Measurements from ENCODE around the gene TANK. TPM values are rescaled to one million over a fixed set of nuclear protein-coding genes. Genes with fewer than 3 reads are reported as not detected.

TANK gene
- total RNA-seq, 3 donors from 2014 or later (not counting 1 experiment from before 2014, with no cell fraction given): 68.9 to 121 (median 76.1) TPM

DNA sequence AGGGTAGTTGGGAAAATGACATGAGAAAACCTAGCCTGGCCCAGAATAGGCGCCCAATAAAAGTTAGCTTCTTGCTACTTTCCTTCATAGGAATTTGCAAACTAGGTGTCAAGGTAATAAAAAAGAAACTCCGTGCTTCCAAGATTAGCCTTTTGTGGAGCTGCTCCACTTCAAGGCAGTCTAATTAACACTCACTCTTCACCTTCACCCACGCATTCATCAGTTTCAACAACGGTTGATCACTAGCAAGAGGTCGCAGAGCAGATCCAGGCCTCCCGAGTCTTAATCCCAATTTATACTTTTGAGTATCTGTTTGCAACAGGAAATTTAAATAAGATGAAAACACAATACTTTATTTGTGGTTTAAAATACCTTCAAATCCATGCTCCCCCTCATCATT, 39.5 kb upstream of the TANK start:
- TF ChIP-seq, protein P1, sequence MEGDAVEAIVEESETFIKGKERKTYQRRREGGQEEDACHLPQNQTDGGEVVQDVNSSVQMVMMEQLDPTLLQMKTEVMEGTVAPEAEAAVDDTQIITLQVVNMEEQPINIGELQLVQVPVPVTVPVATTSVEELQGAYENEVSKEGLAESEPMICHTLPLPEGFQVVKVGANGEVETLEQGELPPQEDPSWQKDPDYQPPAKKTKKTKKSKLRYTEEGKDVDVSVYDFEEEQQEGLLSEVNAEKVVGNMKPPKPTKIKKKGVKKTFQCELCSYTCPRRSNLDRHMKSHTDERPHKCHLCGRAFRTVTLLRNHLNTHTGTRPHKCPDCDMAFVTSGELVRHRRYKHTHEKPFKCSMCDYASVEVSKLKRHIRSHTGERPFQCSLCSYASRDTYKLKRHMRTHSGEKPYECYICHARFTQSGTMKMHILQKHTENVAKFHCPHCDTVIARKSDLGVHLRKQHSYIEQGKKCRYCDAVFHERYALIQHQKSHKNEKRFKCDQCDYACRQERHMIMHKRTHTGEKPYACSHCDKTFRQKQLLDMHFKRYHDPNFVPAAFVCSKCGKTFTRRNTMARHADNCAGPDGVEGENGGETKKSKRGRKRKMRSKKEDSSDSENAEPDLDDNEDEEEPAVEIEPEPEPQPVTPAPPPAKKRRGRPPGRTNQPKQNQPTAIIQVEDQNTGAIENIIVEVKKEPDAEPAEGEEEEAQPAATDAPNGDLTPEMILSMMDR (IDR thresholded peaks at IDR 0.05): no peak
- no peak for DNase-seq
- Histone ChIP-seq H3K4me1 (ENCODE audit: control insufficient read depth, insufficient read depth, low read length) (no peaks in the 10 kb centered on the region), H3K9me3 (ENCODE audit: control insufficient read depth, insufficient read depth, low read length) (no peaks in the 10 kb centered on the region), H3K27me3 (ENCODE audit: control insufficient read depth, insufficient read depth, low read length) (no peaks in the 10 kb centered on the region), H3K27ac (ENCODE audit: low read length) (no peak overlapping the region), H3K36me3 (ENCODE audit: control insufficient read depth, insufficient read depth, low read length) (no peaks in the 10 kb centered on the region), H3K4me3 (ENCODE audit: low read length) (no peak overlapping the region)
- H3K9me3 Mint-ChIP-seq: no peaks in the 10 kb centered on the region
- WGBS (ENCODE audit: insufficient coverage): 100% methylated on average over 6 of the region's 6 CpGs
- H3K36me3 Mint-ChIP-seq: no peaks in the 10 kb centered on the region
- H3K4me3 Mint-ChIP-seq: no peak overlapping the region
- H3K27me3 Mint-ChIP-seq (ENCODE audit: low read depth in 2 of 2): peaks cover 0 to 3% of the 10 kb centered on the region in 2 donors
- intact Hi-C loops (cut with micrococcal nuclease): no loop called here
- no peak overlapping the region for H3K27ac Mint-ChIP-seq
- no peak for ATAC-seq
- peaks cover 0 to 8% of the 10 kb centered on the region in 2 donors for H3K4me1 Mint-ChIP-seq

DNA sequence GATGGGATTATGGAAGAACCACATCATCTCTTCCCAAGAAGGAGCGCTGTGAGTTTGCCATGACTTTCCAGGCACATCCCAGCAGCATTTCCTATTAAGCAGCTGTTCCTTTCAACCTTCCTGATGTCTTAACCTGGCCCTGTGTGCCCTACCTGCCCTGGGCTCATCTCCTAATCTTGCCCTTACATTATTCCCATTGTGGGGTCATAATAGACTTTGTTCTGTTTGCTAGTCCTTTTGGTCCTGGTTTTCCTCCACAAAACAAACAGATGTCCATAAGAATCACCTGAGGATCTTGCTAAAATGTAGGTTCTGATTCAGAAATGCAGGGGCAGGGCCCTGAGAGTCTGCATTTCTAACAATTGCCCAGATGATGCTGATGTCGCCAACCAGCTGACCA, 38.6 kb upstream of the TANK start:
- no peaks in the 10 kb centered on the region for H3K9me3 Mint-ChIP-seq
- H3K4me3 ChIP-seq (ENCODE audit: low read length): no peak overlapping the region
- ATAC-seq (no peak), DNase-seq (no peak)
- peaks cover 0 to 8% of the 10 kb centered on the region in 2 donors for H3K4me1 Mint-ChIP-seq
- H3K36me3 Mint-ChIP-seq: no peaks in the 10 kb centered on the region
- H3K4me3 Mint-ChIP-seq: no peak overlapping the region
- no peaks in the 10 kb centered on the region for H3K4me1 ChIP-seq (ENCODE audit: control insufficient read depth, insufficient read depth, low read length)
- no peaks in the 10 kb centered on the region for H3K27me3 ChIP-seq (ENCODE audit: control insufficient read depth, insufficient read depth, low read length)
- intact Hi-C loops (cut with micrococcal nuclease): no loop called here
- H3K27ac ChIP-seq (ENCODE audit: low read length): no peak overlapping the region
- no peaks in the 10 kb centered on the region for H3K36me3 ChIP-seq (ENCODE audit: control insufficient read depth, insufficient read depth, low read length)
- 100% methylated on average over 2 of the region's 2 CpGs for WGBS (ENCODE audit: insufficient coverage)
- H3K27ac Mint-ChIP-seq: no peak overlapping the region
- H3K9me3 ChIP-seq (ENCODE audit: control insufficient read depth, insufficient read depth, low read length): no peaks in the 10 kb centered on the region
- TF ChIP-seq, protein P1 (IDR thresholded peaks at IDR 0.05): no peak
- peaks cover 0 to under 1% of the 10 kb centered on the region in 2 donors for H3K27me3 Mint-ChIP-seq (ENCODE audit: low read depth in 2 of 2)

DNA sequence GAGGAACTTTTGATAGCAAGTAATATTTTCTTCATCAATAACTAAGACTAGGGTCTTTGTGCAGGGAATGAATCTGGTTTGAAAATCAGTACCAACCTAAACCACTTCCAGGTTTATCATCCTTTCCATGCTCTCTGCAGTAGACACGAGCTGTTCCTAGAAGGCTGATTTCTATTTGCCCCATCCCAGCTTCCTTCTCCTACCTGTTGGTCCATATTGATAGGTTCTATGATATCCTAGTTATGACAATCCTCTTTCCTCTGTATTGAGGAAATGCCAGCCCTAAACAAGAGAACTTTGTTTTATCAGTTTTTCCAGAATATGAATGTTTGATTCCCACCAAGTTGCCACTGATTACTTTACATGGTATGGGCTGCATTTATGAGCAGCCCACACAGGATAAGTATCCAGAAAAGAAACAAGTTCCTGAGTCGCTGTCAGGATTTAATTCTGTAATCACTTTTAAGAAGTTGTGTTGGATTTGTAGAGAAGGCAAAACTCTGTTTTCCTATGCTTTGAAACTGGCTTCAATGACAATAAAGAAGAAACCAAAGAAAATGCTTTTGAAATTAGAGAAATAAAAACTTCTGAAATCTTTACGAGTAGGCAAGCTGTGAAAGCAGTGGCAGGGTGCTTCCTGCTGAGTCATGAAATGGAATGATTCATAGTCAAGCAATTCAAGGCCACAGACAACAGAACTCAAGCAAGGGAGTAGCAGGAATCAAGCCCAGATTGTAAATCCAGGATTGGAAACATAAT, 37.3 kb upstream of the TANK start:
- Histone ChIP-seq H3K36me3 (ENCODE audit: control insufficient read depth, insufficient read depth, low read length) (no peaks in the 10 kb centered on the region), H3K9me3 (ENCODE audit: control insufficient read depth, insufficient read depth, low read length) (no peaks in the 10 kb centered on the region), H3K27ac (ENCODE audit: low read length) (no peak overlapping the region), H3K27me3 (ENCODE audit: control insufficient read depth, insufficient read depth, low read length) (no peaks in the 10 kb centered on the region), H3K4me3 (ENCODE audit: low read length) (no peak overlapping the region), H3K4me1 (ENCODE audit: control insufficient read depth, insufficient read depth, low read length) (no peaks in the 10 kb centered on the region)
- Mint-ChIP-seq H3K4me1 (peaks cover 0 to 8% of the 10 kb centered on the region in 2 donors), H3K4me3 (no peak overlapping the region), H3K27me3 (ENCODE audit: low read depth in 2 of 2) (no peaks in the 10 kb centered on the region), H3K36me3 (no peaks in the 10 kb centered on the region), H3K27ac (peak overlapping the region in 1 of 2 donors; percentile 57), H3K9me3 (no peaks in the 10 kb centered on the region)
- TF ChIP-seq, protein P1 (IDR thresholded peaks at IDR 0.05): no peak
- WGBS (ENCODE audit: insufficient coverage): 27% methylated on average over 2 of the region's 3 CpGs
- DNase-seq (peak in 1 of 2 donors; percentile 18), ATAC-seq (peak in 2 of 3 donors; percentile 57 to 76)
- intact Hi-C loops (cut with micrococcal nuclease): no loop called here
